ENCODE results near the gene PRR33.
A peak's percentile ranks its signal among the peaks of the same experiment; 100 is the strongest.
"Not testable (repeated sequence)": the region's sequence is repeated elsewhere in the genome, so short reads cannot be mapped to it uniquely, and the experiment has no call there.

Gene PRR33

GRCh38 chr11:1891831-1892115 is at the start of gene PRR33:
Gene PRR33, minus strand, starts transcription at chr11:1891895. Its CDS starts 1,311 bp downstream, at chr11:1890584.
- DNase-seq: no peak

GRCh38 chr11:1939788-1940187 is 48.1 kb upstream of the PRR33 start:
- DNase-seq: not testable (repeated sequence)

DNA sequence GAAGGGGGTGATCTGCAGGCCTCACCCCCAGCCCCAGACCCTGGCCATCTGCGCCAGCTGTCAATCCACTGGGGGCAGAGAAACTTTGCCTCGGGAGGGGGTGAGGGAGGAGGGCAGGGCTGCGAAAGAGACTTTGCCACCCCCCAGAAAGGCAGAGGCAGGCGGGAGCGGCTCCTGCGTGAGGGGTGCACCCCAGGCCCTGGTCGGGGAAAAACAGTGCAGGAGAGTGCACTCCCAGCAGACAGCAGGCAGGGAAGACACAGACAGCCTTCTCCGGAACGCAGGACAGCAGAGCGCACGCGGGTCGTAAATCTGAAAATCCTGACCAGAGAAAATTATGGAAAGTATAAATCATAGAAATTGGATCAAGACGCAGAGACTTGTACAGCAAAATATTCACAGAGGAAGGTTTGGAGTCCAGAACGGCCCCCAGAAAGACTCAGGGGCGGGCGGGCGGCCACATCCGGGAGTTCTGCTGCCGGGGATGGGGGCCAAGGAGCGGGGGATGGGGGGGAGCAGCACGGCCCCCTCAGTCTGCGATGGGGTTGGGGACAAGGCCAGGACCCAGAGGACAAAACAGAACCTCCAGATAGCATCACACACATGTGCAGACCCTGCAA is 47.4 kb upstream of the PRR33 start:
- DNase-seq: peak; percentile 13

GRCh38 chr11:1938343-1939005 is 46.8 kb upstream of the PRR33 start:
- peak; percentile 8 for DNase-seq

GRCh38 chr11:1937616-1938342 is 46.1 kb upstream of the PRR33 start:
- no peak for DNase-seq

DNA sequence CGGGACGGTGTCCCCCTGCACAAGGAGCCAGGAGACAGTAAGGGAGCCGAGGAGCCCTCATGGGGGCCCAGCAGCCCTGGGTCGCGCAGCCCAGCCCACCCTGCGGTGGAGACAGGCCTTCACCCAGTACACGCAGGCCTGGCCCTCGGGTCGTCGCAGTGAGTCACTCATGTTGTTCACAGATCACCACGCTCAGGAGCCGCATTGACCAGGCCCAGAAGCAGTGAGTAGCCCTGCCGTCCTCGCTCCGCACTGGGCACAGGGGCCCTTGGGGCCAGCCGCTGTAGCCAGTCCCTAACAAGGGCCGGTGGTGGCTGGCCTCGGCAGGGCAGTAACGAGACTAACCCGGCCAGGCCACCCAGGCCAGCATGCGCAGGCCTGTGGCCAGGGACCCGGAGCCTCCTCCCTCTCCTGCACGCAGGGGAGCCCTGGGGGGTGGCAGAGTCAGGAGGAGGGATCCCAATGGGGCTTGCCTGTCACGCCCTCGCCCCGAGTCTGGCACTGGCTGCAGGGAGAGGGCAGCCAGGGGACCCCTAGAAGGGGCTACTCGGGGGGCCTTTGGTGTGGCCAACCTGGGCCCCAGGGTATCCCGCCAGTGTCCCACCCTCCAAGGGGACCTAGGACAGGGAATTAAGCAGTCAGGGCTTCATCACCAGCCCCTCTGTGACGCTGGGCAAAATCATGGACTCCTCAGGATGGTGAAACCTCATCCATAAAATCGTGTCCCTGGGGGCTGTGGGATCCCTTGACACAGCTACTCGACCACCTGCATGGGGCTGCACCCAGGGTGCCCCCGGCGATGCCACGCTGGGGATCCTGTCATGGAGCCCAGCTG is 45.3 kb upstream of the PRR33 start:
- no peak for DNase-seq

DNA sequence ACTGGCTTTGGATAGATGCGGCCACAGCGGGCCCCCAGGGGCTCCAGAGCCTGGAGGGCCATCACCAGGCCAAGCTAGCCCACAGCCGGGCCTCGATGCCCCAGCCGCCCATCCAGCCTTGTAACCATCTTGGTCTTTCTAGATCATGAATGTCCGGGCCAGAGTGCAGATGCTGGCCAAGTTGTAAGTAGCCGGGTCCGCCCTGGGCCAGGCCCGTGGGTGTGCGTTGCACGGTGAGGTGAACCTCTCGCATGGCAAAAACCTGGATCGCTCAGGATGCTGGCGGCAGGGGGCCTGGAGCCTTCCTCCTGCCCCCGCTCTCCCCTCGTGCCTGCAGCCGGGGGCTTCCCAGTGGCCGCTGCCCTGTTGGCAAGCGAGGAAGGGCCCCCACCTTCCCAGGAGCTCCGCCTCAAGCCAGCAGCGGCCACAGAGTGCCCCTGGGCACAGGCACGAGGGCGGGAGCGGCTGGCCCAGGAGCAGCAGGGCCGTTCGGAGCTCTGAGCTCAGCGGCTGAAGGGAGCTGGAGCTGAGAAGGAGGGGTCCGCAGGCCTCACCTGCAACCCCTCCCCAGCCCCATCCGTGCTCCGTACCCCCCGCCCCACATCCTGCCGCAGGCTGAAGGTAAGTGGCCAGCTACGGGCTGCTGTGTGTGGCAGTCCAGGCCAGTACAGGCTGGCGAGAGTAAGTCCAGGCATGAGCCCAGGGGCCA is 44.5 kb upstream of the PRR33 start:
- DNase-seq: no peak

DNA sequence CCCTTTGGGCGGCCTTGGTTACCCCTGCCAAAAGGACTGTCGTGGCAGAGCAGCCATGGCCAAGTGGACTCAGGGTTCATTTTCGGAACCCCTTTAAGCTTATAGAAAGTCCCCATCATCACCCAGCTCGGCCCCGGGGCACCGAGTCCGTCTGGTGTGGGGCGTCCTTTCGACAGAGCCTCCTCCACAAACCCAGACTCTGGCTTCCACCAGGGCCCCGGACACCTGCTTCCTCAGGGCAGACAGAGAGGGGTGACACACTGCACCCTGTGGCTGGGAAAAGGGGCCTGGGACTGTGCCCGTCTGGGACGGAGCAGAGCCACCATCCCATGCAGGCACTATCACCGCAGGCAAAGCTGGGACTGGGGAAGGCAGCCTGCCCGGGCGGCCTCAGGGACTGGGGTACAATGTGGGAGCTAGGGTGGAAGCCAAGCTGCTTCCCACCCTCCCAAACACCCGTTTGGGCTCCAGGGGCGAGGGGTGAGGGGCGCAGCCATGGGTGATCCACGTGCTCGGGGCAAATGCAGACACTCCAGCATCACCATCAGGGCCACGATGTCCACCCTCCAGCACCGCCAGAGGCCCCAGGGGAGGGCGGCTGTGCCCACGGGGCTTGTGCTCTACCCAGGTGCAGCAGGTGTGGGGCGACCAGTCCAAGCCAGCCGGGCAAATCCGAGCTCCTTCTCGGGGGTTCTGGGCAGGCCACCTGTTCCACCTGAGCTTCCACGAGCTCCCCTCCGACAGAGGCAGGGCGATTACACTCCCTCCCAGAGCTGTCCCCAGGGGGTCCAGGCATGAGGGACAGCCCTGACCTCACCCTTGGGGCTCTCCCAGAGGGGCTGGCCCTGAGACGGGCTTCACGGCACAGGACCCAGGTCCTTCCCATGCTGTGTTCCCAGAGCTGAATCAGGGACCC is 43.7 kb upstream of the PRR33 start:
- DNase-seq: no peak

DNA sequence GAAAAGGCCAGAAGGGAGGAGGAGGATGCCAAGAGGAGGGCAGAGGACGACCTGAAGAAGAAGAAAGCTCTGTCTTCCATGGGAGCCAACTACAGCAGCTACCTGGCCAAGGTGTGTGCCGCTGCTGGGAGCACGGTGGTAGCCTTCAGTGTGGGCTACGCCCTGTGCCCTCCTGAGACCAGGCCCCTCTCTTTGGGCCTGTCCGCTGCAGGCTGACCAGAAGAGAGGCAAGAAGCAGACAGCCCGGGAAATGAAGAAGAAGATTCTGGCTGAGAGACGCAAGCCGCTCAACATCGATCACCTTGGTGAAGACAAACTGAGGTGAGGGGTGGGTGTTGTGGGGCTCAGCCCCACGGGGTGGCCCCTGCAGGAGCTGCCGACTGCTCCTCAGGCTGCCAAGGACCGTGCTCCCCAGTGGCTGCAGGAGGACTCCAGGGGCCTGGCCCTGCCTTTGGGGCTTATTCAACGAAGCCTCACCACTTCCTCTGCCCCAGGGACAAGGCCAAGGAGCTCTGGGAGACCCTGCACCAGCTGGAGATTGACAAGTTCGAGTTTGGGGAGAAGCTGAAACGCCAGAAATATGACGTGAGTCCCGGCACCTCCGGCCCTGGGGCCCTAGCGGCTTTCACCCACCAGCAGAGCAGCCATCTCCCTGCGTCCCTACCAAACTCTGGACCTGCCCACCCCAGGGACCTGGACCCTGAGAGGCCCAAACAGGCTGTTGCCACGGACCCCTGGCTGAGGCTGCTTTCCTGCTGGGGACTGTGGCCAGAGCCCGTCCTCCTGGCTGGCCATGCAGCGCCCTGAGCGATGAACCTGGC is 42.9 kb upstream of the PRR33 start:
- DNase-seq: no peak

DNA sequence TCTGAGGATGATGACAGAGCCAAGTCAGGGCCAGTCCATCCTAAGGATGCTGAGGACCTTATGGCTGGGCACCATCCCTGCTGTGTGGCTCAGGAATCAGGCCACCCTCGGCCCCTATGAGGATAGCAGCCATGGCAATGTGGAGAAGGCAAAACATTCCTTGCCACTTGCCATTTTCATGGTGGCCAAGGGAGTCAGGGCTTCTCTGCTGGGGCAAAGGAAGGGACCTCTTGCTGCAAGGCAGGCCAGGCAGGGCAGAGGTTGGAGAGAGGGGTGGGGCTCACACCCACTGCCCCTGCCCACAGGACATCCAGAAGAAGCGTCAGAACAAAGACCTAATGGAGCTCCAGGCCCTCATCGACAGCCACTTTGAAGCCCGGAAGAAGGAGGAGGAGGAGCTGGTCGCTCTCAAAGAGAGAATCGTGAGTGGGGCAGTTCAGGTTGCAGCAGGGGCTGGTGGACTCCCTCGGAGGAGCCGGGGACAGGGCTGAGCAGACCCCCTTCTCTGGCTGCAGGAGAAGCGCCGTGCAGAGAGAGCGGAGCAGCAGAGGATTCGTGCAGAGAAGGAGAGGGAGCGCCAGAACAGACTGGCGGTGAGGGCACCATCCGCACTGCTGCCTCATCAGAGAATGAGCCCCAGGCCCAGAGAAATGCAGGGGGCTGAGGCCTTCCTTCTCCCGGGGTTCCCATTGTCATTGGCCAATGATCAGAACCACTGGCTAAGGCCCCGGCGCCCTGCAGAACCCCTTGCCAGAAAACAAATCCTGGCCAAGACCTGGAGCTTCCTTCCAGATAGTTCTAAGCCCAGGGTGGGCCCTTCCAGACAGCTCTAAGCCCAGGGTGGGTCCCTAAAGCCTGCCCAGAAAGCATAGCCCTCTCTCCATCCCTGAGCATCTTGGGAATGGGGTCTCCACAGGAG is 42.0 kb upstream of the PRR33 start:
- DNase-seq: no peak

- no peak for DNase-seq
These were observed 41.0 kb upstream of the PRR33 start for GRCh38 chr11:1932681-1933080.

DNA sequence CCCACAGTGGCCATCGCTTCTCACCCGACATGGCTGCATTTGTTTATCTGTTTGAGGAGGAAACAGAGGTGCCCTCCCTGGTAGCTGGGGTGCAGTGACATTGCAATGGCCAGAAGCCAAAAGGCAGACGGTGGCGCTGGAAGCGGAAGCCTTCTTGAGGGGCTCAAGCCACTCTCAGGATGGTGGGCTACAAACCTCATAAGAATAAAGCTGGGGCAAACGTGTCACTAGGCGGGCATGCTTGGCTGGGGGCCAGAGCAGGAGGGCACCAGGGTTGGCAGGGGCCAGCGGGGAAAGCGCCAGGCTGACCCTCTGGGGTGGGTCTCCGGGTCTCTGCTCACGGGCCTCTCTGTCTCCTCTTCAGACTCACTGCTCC is 40.4 kb upstream of the PRR33 start:
- no peak for DNase-seq

- DNase-seq: no peak
These were observed 39.8 kb upstream of the PRR33 start for GRCh38 chr11:1931341-1932104.

DNA sequence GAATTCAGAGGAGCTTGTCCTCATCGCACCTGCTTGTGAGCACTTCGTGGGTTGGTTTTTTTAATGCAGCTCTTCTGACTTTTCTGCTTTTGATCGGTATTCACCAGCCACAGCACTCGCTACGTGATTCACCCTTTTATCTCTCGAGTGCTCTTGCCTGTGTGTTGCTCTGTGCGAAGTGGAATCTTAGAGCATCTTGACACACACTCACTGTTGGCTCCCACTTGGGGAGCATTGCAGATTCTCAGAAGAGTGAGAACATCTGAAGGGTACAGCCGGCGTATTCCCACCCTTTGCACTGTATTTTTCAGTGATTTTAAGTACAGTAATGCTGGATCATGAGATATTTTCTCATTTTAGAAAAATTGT is 38.8 kb upstream of the PRR33 start:
- DNase-seq: no peak

GRCh38 chr11:1929621-1930461 is 38.1 kb upstream of the PRR33 start:
- no peak for DNase-seq

DNA sequence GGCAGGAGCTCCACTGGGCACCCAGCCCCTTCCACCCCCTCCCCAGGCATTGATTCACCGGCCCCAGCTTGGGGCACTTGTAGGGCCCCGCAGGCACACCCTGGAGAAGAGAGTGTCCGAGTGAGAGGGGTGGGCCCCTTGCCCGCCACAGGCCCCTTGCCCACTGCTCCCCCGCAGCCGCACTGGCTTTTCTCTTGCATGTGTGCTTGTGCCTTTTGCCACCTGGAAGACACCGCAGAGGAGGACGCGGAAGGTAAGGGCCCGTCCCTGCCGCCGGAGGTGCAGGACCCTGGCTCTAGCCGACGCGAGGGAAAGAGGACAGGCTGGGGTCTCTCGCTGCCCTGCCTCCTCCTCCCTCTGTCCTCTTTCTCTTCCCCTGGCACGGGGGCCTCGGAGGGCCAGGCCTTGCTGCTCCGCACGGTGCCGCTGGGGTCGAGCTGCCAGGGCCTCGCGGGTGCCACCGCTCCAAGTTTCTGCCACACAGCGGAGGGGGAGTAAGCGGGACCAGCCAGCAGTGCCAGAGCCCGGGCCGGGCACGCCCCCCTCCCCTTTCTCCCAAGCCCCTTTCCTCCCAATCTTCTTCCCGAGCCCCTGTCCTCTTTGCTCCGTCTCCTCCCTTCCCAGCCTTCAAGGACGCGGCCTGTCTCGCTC is 37.3 kb upstream of the PRR33 start:
- DNase-seq: no peak

- no peak for DNase-seq
These were observed 36.8 kb upstream of the PRR33 start for GRCh38 chr11:1928470-1928890.

Measured in activated CD8-positive, alpha-beta memory T cell treated with anti-CD3 and anti-CD28 coated beads, Interleukin-2, amount 50 U/mL, for 4 hours (primary cell).